Right forelimb (tissue), 1 donor: ENCODE measurements around the gene NCOA1.
A peak's percentile ranks its signal among the peaks of the same experiment; 100 is the strongest.
"Not testable (repeated sequence)": the region's sequence is repeated elsewhere in the genome, so short reads cannot be mapped to it uniquely, and the experiment has no call there.

Experiments used
- DNase-seq: peaks from one replicate; pipeline ENCODE4 v3.0.0-alpha.2; 2018

Gene NCOA1

DNA sequence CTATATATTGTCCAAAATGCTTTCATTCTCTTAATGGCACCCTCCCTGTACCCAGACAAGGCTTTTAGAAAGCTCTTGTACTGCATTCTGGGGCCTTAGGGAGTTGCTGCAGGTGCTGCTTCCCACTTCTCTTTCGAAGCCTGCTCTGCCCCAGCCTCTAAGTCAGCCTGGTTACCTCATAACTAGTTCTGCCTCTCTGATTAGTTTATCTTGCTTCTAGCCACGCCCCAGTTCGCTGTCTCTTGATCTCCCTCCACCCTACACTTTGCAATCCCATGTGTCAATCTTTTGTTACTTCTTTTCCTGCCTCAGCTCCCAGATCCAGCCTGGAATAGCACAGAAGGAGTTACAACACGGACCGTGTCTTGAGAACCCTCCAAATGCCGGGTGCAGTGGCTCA, 13.8 kb upstream of the NCOA1 start:
- DNase-seq, result no peak

DNA sequence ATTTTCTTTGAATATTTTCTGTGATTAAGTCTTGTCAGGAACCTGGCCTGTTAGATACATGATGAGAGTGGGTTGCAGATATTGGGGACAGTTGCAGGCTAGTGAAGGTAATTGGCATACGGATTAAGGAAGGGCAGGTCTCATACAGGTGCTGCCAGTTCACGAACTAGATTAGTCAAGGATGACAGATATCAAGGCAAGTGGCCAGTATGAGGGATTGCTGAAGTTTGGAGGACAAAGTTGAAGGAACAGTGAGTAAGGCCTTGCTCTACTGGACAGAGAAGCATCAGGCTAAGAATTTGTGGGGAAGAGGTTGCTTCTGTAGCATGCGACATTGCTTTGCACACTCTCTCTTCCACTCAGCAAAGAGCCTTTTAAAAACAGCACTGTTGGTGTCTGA, 12.8 kb upstream of the NCOA1 start:
- DNase-seq, result no peak

DNA sequence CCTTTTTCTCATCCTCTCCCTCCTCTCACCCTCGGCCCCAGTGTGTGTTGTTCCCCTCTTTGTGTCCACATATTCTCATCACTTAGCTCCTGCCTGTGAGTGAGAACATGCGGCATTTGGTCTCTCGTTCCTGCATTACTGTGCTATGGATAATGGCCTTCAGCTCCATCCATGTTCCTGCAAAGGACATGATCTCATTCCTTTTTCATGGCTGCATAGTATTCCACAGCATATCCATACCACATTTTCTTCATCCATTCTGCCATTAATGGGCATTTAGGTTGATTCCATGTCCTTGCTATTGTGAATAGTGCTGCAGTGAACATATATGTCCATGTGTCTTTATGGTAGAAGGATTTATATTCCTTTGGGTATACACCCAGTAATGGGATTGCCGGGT, 10.8 kb upstream of the NCOA1 start:
- no peak for DNase-seq

- DNase-seq, result no peak
Measured at GRCh38 chr2:24482251-24482971, 8.6 kb upstream of the NCOA1 start.

- no peak for DNase-seq
Measured at GRCh38 chr2:24482972-24483300, 8.1 kb upstream of the NCOA1 start.

DNA sequence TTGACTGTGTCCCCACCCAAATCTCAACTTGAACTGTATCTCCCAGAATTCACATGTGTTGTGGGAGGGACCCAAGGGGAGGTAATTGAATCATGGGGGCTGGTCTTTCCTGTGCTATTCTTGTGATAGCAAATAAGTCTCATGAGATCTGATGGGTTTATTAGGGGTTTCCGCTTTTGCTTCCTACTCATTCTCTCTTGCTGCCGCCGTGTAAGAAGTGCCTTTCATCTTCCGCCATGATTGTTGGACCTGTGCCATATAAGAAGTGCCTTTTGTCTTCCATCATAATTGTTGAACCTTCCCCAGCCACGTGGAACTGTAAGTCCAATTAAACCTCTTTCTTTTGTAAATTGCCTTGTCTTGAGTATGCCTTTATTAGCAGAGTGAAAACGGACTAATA, 6.4 kb upstream of the NCOA1 start:
- DNase-seq, result not testable (repeated sequence)

- DNase-seq, result no peak
Measured at GRCh38 chr2:24485197-24485596, 5.9 kb upstream of the NCOA1 start.

- no peak for DNase-seq
Measured at GRCh38 chr2:24486636-24487205, 4.3 kb upstream of the NCOA1 start.

- no peak for DNase-seq
Measured at GRCh38 chr2:24489465-24490180, 1.4 kb upstream of the NCOA1 start.

DNA sequence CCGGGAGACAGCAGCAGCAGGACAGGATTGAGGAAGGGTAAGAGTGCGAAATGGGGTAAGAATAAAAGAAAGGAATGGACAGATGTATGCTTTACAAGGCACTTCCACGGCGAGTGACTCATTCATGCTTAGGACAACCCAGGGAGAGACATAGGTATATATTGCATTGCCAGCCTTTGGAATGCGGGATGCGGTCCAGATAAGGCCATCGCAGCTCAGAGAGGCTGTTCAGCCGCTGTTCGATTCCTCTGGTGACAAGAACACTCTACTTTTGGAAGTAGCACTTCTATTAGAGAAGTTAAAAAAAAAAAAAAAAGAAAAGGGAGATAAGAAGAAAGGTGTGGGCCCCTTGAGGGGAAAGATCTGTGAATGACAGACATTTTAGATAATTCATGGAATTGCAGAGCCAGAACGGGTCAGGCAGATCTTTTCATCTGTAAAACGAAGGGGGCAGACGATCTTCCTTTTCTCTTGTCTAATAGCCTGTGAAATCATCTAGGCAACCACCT, 819 bp upstream of the NCOA1 start:
- no peak for DNase-seq

- DNase-seq, result peak; percentile 86
Measured at GRCh38 chr2:24491542-24492420, 727 bp downstream of the NCOA1 start.

- no peak for DNase-seq
Measured at GRCh38 chr2:24492421-24493279, 1.6 kb downstream of the NCOA1 start.

- DNase-seq, result no peak
Measured at GRCh38 chr2:24493713-24494112, 2.7 kb downstream of the NCOA1 start.

GRCh38 chr2:24494410-24494809, 3.4 kb downstream of the NCOA1 start:
- no peak for DNase-seq

DNA sequence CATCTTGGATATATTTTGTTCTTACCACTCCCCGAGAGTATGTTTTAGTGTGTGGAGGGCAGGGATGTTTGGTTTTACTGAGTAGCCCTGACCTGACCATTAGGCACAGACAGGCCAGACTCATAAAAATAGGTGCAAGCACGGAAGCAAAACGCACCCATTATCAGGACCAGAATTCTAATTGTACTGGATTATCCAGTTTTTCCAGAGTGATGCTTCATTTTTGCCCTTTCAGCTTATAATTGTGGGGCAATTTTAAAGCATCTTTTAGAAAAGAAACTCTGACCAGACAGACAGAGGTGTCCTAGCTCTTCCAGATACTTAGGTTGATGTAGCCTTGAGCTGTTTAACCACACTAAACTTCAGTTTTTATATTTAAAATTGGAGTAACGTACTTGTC, 4.4 kb downstream of the NCOA1 start:
- no peak for DNase-seq

DNA sequence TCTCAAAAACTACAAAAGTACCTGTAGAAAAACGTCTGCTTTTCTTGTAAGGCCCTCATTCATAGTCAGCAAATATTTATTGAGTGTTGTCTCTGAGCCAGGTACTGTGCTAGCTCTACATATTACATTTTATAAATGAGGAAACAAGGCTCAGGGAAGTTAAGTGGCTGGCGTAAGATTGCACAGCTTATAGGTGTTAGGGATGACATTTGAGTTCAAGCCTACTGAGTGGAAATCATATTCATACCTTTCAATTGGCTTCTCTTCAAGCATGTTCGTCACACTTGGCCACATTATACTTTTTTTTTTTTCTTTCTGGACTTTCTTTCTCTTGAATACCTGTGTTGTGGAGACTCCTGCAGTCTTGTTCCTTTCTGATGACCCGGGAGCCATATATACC, 5.9 kb downstream of the NCOA1 start:
- no peak for DNase-seq

- no peak for DNase-seq
Measured at GRCh38 chr2:24497685-24498084, 6.6 kb downstream of the NCOA1 start.

DNA sequence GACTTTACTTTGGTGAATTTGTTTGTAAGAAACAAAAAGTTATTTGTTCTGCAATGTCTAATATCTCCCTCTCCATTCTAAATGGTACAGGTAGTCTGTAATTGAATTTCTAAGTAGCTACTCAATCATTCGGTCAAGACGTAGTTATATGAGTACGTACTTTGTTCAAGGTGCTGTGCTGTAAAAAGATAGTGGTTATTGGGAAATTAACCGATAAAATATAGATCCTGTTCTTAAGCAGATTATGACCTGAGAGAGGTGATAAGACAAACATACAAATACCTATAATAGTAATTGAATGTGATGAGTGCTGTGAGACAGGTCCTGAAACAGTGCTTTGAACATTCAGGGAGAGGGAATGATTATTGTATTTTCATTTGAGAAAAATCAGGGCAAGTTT, 7.1 kb downstream of the NCOA1 start:
- no peak for DNase-seq

GRCh38 chr2:24501813-24502212, 10.8 kb downstream of the NCOA1 start:
- DNase-seq, result no peak

DNA sequence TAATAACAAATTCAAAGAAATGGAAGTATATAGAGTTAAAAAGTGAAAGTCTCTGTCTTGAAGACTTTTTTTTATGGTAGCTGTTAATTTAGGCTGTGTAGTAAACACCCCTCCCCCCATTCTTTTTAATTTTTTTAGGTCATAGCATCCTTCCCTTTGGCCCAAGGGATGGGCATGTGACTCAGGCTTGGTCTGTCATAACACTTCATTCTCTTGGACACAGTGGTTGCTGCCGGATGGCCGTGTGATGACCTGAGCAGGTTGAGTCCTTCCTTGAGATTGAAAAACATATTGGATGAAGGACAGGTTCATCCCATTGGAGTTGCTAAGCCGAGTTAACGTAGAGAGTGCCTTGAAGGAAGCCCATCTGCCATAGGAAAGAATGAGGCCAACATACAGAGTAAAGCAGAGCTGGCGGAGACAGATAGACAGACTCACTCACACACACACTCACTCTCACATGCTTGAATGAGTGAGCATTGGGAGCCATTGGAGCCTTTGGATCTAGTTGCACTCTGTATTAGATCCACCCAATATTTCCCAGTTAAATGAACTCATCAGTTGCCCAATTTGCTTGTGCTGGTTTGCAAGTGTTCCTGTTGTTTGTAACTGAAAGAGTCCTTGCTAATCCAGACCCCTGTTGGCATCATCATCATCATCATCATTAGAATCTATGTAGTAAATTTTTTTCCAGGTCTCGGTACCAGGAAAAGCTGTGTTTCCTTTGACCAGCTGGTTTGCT, 14.7 kb downstream of the NCOA1 start:
- no peak for DNase-seq

DNA sequence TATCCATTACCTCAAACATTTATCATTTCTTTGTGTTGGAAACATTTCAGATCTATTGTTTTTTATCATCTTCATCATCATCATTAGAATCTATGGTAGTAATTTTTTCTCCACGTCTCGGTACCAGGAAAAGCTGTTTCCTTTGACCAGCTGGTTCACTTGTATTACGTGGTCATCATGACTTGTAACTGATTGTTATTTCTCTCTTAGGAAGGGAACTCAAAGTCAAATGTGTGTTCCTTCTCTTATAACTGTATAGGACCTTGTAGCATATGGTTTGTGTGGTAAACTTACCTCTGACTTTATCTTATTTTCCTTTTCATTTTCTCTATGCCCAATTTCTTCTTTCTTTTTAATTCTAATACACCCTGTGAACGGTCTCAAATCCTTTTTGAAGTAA, 16.5 kb downstream of the NCOA1 start:
- DNase-seq, result no peak

- no peak for DNase-seq
Measured at GRCh38 chr2:24508878-24509277, 17.8 kb downstream of the NCOA1 start.
